GM12892 (cell line): ENCODE results near the gene CCRL2.

Experiments used
- POLR2A ChIP-seq: IDR thresholded peaks from 2 replicates; pipeline ENCODE4 v1.6.1; 2011; ENCODE audit warnings: low read depth, low read length, control low read depth
- POLR2AphosphoS5 ChIP-seq: IDR thresholded peaks from 2 replicates; pipeline ENCODE4 v1.6.1; 2011; ENCODE audit warnings: low read depth, low read length, control low read depth

- TF ChIP-seq POLR2AphosphoS5 (no peak), POLR2A (no peak)
Observed at GRCh38 chr3:46371519-46372340, 35.3 kb upstream of the CCRL2 start.
